ENCODE data around the gene IGIP.

GRCh38 chr5:140113699-140114263 is 12.0 kb upstream of the IGIP start, which contains the start of gene PURA:
- TF ChIP-seq CTCF (conservative IDR thresholded peaks at IDR 0.05; ENCODE audit: low read length): no peak; the same call in none of the 2 replicates
- no peak for TF ChIP-seq EZH2phosphoT487 (IDR thresholded peaks at IDR 0.05; ENCODE audit: borderline replicate concordance)

Data from Loucy (cell line).